Neural cell (in vitro differentiated cells): ENCODE data around the gene MYO5C.

Source experiments
- EP300 ChIP-seq: fragments of 450-650 bp; conservative IDR thresholded peaks from 2 replicates; pipeline ENCODE4 v1.6.1; 2014; ENCODE audit warnings: antibody characterized with exemption, mild to moderate bottlenecking, moderate library complexity; ENCODE audit not compliant: poor library complexity, severe bottlenecking
- EZH2 ChIP-seq: fragments of 200-600, 300-800 bp; shearing (Covaris generic), sonication (generic); IDR thresholded peaks from 2 replicates; pipeline ENCODE4 v1.6.1; 2014; ENCODE audit warnings: antibody characterized with exemption, low read length, borderline replicate concordance, mild to moderate bottlenecking; ENCODE audit not compliant: insufficient read depth, poor library complexity, severe bottlenecking
- MXI1 ChIP-seq: fragments of 450-650 bp; conservative IDR thresholded peaks from 2 replicates; pipeline ENCODE4 v1.6.1; 2014; ENCODE audit warnings: antibody characterized with exemption, mild to moderate bottlenecking; ENCODE audit not compliant: poor library complexity, severe bottlenecking
- POLR2AphosphoS5 ChIP-seq: IDR thresholded peaks from 2 replicates; pipeline ENCODE4 v1.6.1; 2012
- REST ChIP-seq: IDR thresholded peaks from 2 replicates; pipeline ENCODE4 v1.6.1; 2012; ENCODE audit warnings: borderline replicate concordance
- SMC3 ChIP-seq: fragments of 450-650 bp; conservative IDR thresholded peaks from 2 replicates; pipeline ENCODE4 v1.6.1; 2014; ENCODE audit warnings: antibody characterized with exemption, mild to moderate bottlenecking, moderate library complexity; ENCODE audit not compliant: poor library complexity
- TAF1 ChIP-seq: IDR thresholded peaks from 2 replicates; pipeline ENCODE4 v1.6.1; 2012; ENCODE audit warnings: low read depth
- TF ChIP-seq, protein P1 (sequence below): fragments of 450-650 bp; IDR thresholded peaks from 2 replicates; pipeline ENCODE4 v1.5.1; 2014; ENCODE audit warnings: antibody characterized with exemption, mild to moderate bottlenecking, moderate library complexity; ENCODE audit not compliant: poor library complexity, severe bottlenecking

DNA sequence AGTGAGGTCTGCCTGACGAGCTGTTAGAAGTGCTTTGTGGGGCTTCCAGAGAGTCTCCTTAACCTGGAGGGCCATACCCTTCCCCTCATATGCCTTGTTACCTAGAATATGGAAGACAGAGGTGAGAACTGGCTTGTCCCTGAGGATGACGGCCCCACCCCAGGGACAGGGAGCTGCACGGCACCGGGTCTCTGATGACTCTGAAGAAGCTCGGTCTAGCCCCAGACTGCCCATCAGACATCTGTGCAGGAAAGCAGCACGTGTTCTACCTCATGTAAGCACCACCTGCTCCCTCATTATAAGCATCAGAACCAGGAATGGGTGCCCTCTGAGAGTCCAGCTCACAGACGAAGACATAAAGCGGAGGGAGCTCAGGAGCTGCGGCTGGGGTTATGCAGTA lies 18.0 kb downstream of the MYO5C start:
- TF ChIP-seq MXI1: no peak
- TF ChIP-seq, protein P1, sequence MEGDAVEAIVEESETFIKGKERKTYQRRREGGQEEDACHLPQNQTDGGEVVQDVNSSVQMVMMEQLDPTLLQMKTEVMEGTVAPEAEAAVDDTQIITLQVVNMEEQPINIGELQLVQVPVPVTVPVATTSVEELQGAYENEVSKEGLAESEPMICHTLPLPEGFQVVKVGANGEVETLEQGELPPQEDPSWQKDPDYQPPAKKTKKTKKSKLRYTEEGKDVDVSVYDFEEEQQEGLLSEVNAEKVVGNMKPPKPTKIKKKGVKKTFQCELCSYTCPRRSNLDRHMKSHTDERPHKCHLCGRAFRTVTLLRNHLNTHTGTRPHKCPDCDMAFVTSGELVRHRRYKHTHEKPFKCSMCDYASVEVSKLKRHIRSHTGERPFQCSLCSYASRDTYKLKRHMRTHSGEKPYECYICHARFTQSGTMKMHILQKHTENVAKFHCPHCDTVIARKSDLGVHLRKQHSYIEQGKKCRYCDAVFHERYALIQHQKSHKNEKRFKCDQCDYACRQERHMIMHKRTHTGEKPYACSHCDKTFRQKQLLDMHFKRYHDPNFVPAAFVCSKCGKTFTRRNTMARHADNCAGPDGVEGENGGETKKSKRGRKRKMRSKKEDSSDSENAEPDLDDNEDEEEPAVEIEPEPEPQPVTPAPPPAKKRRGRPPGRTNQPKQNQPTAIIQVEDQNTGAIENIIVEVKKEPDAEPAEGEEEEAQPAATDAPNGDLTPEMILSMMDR: no peak
- TF ChIP-seq POLR2AphosphoS5: no peak
- TF ChIP-seq REST: no peak
- TF ChIP-seq SMC3: no peak
- TF ChIP-seq EZH2: no peak
- no peak for TF ChIP-seq EP300
- TF ChIP-seq TAF1: no peak
